Measurements from ENCODE around the gene CEBPE. TPM values are rescaled to one million over a fixed set of nuclear protein-coding genes. Genes with fewer than 3 reads are reported as not detected.

CEBPE gene
- total RNA-seq, 1 experiment from 2014 or later = not detected

- H3K27me3 Mint-ChIP-seq (ENCODE audit: insufficient read depth, unreplicated experiment) = no peaks in the 10 kb centered on the region
- TF ChIP-seq, protein P1, sequence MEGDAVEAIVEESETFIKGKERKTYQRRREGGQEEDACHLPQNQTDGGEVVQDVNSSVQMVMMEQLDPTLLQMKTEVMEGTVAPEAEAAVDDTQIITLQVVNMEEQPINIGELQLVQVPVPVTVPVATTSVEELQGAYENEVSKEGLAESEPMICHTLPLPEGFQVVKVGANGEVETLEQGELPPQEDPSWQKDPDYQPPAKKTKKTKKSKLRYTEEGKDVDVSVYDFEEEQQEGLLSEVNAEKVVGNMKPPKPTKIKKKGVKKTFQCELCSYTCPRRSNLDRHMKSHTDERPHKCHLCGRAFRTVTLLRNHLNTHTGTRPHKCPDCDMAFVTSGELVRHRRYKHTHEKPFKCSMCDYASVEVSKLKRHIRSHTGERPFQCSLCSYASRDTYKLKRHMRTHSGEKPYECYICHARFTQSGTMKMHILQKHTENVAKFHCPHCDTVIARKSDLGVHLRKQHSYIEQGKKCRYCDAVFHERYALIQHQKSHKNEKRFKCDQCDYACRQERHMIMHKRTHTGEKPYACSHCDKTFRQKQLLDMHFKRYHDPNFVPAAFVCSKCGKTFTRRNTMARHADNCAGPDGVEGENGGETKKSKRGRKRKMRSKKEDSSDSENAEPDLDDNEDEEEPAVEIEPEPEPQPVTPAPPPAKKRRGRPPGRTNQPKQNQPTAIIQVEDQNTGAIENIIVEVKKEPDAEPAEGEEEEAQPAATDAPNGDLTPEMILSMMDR (IDR thresholded peaks at IDR 0.05; ENCODE audit: unreplicated experiment) = no peak
- CTCF ChIA-PET = interaction anchor here (1.0 to 8.9 kb wide), 2 partner anchors 9 to 18 kb away, joined by 6 to 105 read pairs; no protein-coding TSS in a partner anchor
- peaks cover 7% of the 10 kb centered on the region for H3K4me1 Mint-ChIP-seq (ENCODE audit: insufficient read depth, unreplicated experiment)
- H3K9me3 Mint-ChIP-seq (ENCODE audit: unreplicated experiment) = no peaks in the 10 kb centered on the region
- peaks cover 91% of the 10 kb centered on the region for H3K36me3 Mint-ChIP-seq (ENCODE audit: insufficient read depth, unreplicated experiment)
- POLR2A ChIA-PET = interaction anchor here (1.2 kb wide), 1 partner anchor 104 kb away, joined by 3 read pairs; no protein-coding TSS in a partner anchor
- H3K27ac Mint-ChIP-seq (ENCODE audit: low read depth, unreplicated experiment) = peak overlapping the region; percentile 35
- intact Hi-C loops (cut with micrococcal nuclease) = no loop called here
- H3K4me3 Mint-ChIP-seq (ENCODE audit: unreplicated experiment) = no peak overlapping the region
- no TSS peak for BruUV-seq (replicated peaks)
- DNase-seq (ENCODE audit: unreplicated experiment) = no peak
These were observed 32.5 kb downstream of the CEBPE start for GRCh38 chr14:23086565-23086964.

DNA sequence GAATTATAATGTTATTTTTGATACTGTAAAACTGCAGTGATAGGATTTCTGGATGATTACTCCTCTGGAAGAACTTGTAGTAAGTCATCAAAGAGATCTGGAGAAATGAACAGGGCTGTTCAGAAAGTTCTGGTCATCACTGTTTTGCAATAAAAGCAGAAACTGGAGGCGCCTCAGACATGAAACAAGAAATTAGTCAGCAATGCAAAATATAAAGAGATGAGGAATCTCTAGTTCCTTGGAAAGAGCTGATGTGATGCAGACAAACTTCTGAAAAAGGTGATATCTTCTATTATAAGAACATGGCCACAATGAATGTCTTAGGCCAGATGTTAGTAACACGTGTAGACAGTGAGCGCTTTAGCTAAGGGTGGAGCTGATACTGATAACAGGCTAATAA, 33.6 kb downstream of the CEBPE start:
- POLR2A ChIA-PET = interaction anchor here (0.6 to 1.8 kb wide), 2 partner anchors 9 to 119 kb away, joined by 3 to 9 read pairs; partner anchors contain the start of genes ACIN1 and C14orf119
- Mint-ChIP-seq H3K27ac (ENCODE audit: low read depth, unreplicated experiment) (no peak overlapping the region), H3K9me3 (ENCODE audit: unreplicated experiment) (no peaks in the 10 kb centered on the region), H3K4me3 (ENCODE audit: unreplicated experiment) (no peak overlapping the region), H3K4me1 (ENCODE audit: insufficient read depth, unreplicated experiment) (peaks cover 11% of the 10 kb centered on the region), H3K36me3 (ENCODE audit: insufficient read depth, unreplicated experiment) (peaks cover 91% of the 10 kb centered on the region), H3K27me3 (ENCODE audit: insufficient read depth, unreplicated experiment) (no peaks in the 10 kb centered on the region)
- CTCF ChIA-PET = interaction anchor here (0.6 to 8.9 kb wide), 4 partner anchors 7 to 22 kb away, joined by 3 to 105 read pairs (median 5); no protein-coding TSS in a partner anchor
- intact Hi-C loops (cut with micrococcal nuclease) = no loop called here
- TF ChIP-seq, protein P1 (IDR thresholded peaks at IDR 0.05; ENCODE audit: unreplicated experiment) = no peak
- no TSS peak for BruUV-seq (replicated peaks)
- DNase-seq (ENCODE audit: unreplicated experiment) = no peak

DNA sequence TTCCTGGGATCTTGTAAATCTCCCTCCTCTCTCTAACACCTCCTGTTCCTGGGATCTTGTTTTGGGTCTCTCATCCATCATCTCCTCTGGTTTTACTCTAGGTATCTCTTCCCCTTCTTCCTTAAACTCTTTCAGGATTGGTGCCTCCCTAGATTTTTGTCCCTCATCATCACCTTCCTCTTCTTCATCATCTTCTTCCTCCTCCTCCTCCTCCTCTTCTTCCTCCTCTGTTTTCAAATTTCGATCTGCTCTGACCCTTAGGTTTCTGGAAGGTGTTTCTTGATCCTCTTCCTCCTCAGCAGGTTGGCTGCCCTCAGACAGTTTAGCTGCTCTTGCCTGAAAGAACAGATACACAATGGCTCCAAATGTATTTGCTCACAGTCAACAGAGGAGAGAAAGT, 38.6 kb downstream of the CEBPE start:
- peaks cover 96% of the 10 kb centered on the region for H3K36me3 Mint-ChIP-seq (ENCODE audit: insufficient read depth, unreplicated experiment)
- H3K4me1 Mint-ChIP-seq (ENCODE audit: insufficient read depth, unreplicated experiment) = peaks cover 25% of the 10 kb centered on the region

GRCh38 chr14:23079716-23080115, 39.3 kb downstream of the CEBPE start:
- ChIA-PET POLR2A (interaction anchor here (0.6 kb wide), 1 partner anchor 99 kb away, joined by 3 read pairs; no protein-coding TSS in a partner anchor), CTCF (interaction anchor here (0.6 to 8.5 kb wide), 6 partner anchors 8 to 246 kb away, joined by 3 to 110 read pairs (median 31); partner anchors contain the start of gene CDH24)
- H3K9me3 Mint-ChIP-seq (ENCODE audit: unreplicated experiment) = no peaks in the 10 kb centered on the region
- TF ChIP-seq, protein P1 (IDR thresholded peaks at IDR 0.05; ENCODE audit: unreplicated experiment) = no peak
- H3K27me3 Mint-ChIP-seq (ENCODE audit: insufficient read depth, unreplicated experiment) = no peaks in the 10 kb centered on the region
- H3K27ac Mint-ChIP-seq (ENCODE audit: low read depth, unreplicated experiment) = peak overlapping the region; percentile 79
- no TSS peak for BruUV-seq (replicated peaks)
- DNase-seq (ENCODE audit: unreplicated experiment) = no peak
- H3K4me3 Mint-ChIP-seq (ENCODE audit: unreplicated experiment) = no peak overlapping the region
- intact Hi-C loops (cut with micrococcal nuclease) = loop anchor here (2.0 to 5.0 kb wide), 2 partner anchors 15 to 108 kb away; partner anchors contain the start of genes ACIN1 and C14orf119
- peaks cover 25% of the 10 kb centered on the region for H3K4me1 Mint-ChIP-seq (ENCODE audit: insufficient read depth, unreplicated experiment)
- H3K36me3 Mint-ChIP-seq (ENCODE audit: insufficient read depth, unreplicated experiment) = peaks cover 96% of the 10 kb centered on the region

More for the DNA sequence above, 38.6 kb downstream of the CEBPE start:
- POLR2A ChIA-PET = interaction anchor here (0.7 to 1.7 kb wide), 5 partner anchors 8 to 15 kb away, joined by 3 to 14 read pairs (median 4); partner anchors contain the start of genes ACIN1 and C14orf119
- intact Hi-C loops (cut with micrococcal nuclease) = no loop called here
- H3K4me3 Mint-ChIP-seq (ENCODE audit: unreplicated experiment) = no peak overlapping the region
- TF ChIP-seq, protein P1 (IDR thresholded peaks at IDR 0.05; ENCODE audit: unreplicated experiment) = no peak
- H3K9me3 Mint-ChIP-seq (ENCODE audit: unreplicated experiment) = no peaks in the 10 kb centered on the region
- no peaks in the 10 kb centered on the region for H3K27me3 Mint-ChIP-seq (ENCODE audit: insufficient read depth, unreplicated experiment)
- CTCF ChIA-PET = interaction anchor here (0.6 to 8.5 kb wide), 6 partner anchors 8 to 218 kb away, joined by 3 to 110 read pairs (median 6); no protein-coding TSS in a partner anchor
- no peak for DNase-seq (ENCODE audit: unreplicated experiment)
- H3K27ac Mint-ChIP-seq (ENCODE audit: low read depth, unreplicated experiment) = peak overlapping the region; percentile 79
- no TSS peak for BruUV-seq (replicated peaks)
